MM.1S (cell line): ENCODE results near the gene KCNS3.

Source experiments
- DNase-seq: peaks from one replicate; pipeline ENCODE4 v3.0.0-alpha.2; 2015
- H2AFZ ChIP-seq: fragments of 300-600 bp; sonication (generic); 2 replicates; pipeline ENCODE4 v1.6.0; 2016; ENCODE audit warnings: antibody characterized with exemption, low read length
- H3F3A ChIP-seq: fragments of 300-600 bp; sonication (generic); 2 replicates; pipeline ENCODE4 v1.6.1; 2016; ENCODE audit warnings: mild to moderate bottlenecking, antibody characterized with exemption, low read length, moderate library complexity, mixed read lengths; ENCODE audit not compliant: insufficient read depth
- H3K27ac ChIP-seq: fragments of 300-600 bp; sonication (generic); 2 replicates; pipeline ENCODE4 v1.5.1; 2016; ENCODE audit warnings: mild to moderate bottlenecking, low read length
- H3K27me3 ChIP-seq: fragments of 300-600 bp; sonication (generic); replicated peaks from 2 replicates; pipeline ENCODE4 v1.6.0; 2016; ENCODE audit warnings: low read length; ENCODE audit not compliant: insufficient read depth
- H3K36me3 ChIP-seq: fragments of 300-600 bp; sonication (generic); replicated peaks from 2 replicates; pipeline ENCODE4 v1.6.1; 2016; ENCODE audit warnings: mild to moderate bottlenecking, low read length, mixed read lengths; ENCODE audit not compliant: insufficient read depth
- H3K4me1 ChIP-seq: fragments of 300-600 bp; sonication (generic); 2 replicates; pipeline ENCODE4 v1.6.1; 2016; ENCODE audit warnings: low read length, mixed read lengths
- H3K4me2 ChIP-seq: fragments of 300-600 bp; sonication (generic); 2 replicates; pipeline ENCODE4 v1.6.0; 2016; ENCODE audit warnings: low read depth, low read length
- H3K4me3 ChIP-seq: fragments of 300-600 bp; sonication (generic); 2 replicates; pipeline ENCODE4 v1.5.1; 2016; ENCODE audit warnings: low read length, mixed read lengths
- H3K79me2 ChIP-seq: fragments of 300-600 bp; sonication (generic); 2 replicates; pipeline ENCODE4 v1.6.1; 2016; ENCODE audit warnings: mixed run types, low read length, mixed read lengths
- H3K9ac ChIP-seq: fragments of 300-600 bp; sonication (generic); 2 replicates; pipeline ENCODE4 v1.6.1; 2016; ENCODE audit warnings: low read length, mixed read lengths
- H3K9me2 ChIP-seq: fragments of 300-600 bp; sonication (generic); replicated peaks from 2 replicates; pipeline ENCODE4 v1.6.1; 2016; ENCODE audit warnings: mild to moderate bottlenecking, low read length, mixed read lengths; ENCODE audit not compliant: insufficient read depth
- H3K9me3 ChIP-seq: fragments of 300-600 bp; sonication (generic); replicated peaks from 2 replicates; pipeline ENCODE4 v1.6.1; 2016; ENCODE audit warnings: mild to moderate bottlenecking, low read length, mixed read lengths; ENCODE audit not compliant: insufficient read depth
- H4K20me1 ChIP-seq: fragments of 300-600 bp; sonication (generic); 2 replicates; pipeline ENCODE4 v1.6.1; 2016; ENCODE audit warnings: mild to moderate bottlenecking, low read length, moderate library complexity, mixed read lengths; ENCODE audit not compliant: insufficient read depth
- CTCF ChIP-seq: fragments of 300-600 bp; sonication (generic); IDR thresholded peaks from 2 replicates; pipeline ENCODE4 v1.5.1; 2016; ENCODE audit warnings: antibody characterized with exemption, low read length, mixed read lengths
- EZH2 ChIP-seq: fragments of 300-600 bp; sonication (generic); optimal IDR thresholded peaks from 2 replicates; pipeline ENCODE3; 2017; ENCODE audit warnings: low read depth, mild to moderate bottlenecking, antibody characterized with exemption, low read length, mixed read lengths
- EZH2phosphoT487 ChIP-seq: fragments of 300-600 bp; sonication (generic); IDR thresholded peaks from 2 replicates; pipeline ENCODE4 v1.6.1; 2018; ENCODE audit warnings: antibody characterized with exemption, low read length

Gene KCNS3

GRCh38 chr2:17867133-17867532 is 11.3 kb upstream of the KCNS3 start:
- DNase-seq, result no peak
- no peaks in the 10 kb centered on the region for H3K27me3 ChIP-seq
- H3K9me3 ChIP-seq, result no peaks in the 10 kb centered on the region
- no peaks in the 10 kb centered on the region for H3K9me2 ChIP-seq
- no peak overlapping the region for H3K4me3 ChIP-seq
- no peaks in the 10 kb centered on the region for H3K36me3 ChIP-seq
- TF ChIP-seq EZH2phosphoT487 (no peak), CTCF (no peak)
- no peak overlapping the region for H3K4me2 ChIP-seq
- no peaks in the 10 kb centered on the region for H3F3A ChIP-seq
- no peak overlapping the region for H3K27ac ChIP-seq
- no peaks in the 10 kb centered on the region for H4K20me1 ChIP-seq
- no peaks in the 10 kb centered on the region for H3K79me2 ChIP-seq
- no peak overlapping the region for H3K9ac ChIP-seq
- H3K4me1 ChIP-seq, result no peaks in the 10 kb centered on the region
- no peak overlapping the region for H2AFZ ChIP-seq

DNA sequence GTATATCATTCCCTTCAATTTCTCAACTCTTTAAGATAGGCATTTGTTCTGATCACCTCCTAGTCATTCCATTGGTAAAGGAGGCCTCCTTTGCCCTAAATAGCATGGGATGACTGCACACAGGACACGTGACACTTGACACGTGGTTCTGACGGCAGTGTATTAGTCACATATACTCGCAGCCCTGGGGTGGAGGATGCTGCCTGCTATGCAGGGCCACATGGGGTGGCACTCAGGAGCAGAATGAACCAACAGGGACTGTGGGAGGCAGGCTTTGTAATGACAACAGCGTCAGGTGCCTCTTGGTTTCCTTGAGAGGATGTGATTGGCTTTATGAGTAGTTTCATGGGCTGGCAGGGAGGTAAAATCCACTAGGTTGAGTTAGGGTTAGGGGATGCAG is 9.3 kb upstream of the KCNS3 start:
- no peaks in the 10 kb centered on the region for H4K20me1 ChIP-seq
- H3K4me2 ChIP-seq, result no peak overlapping the region
- H3K9me3 ChIP-seq, result no peaks in the 10 kb centered on the region
- H3K79me2 ChIP-seq, result no peaks in the 10 kb centered on the region
- no peaks in the 10 kb centered on the region for H3F3A ChIP-seq
- H3K36me3 ChIP-seq, result no peaks in the 10 kb centered on the region
- TF ChIP-seq CTCF (no peak), EZH2phosphoT487 (no peak), EZH2 (no peak)
- no peaks in the 10 kb centered on the region for H3K4me1 ChIP-seq
- H3K27ac ChIP-seq, result no peak overlapping the region
- H2AFZ ChIP-seq, result no peak overlapping the region
- no peaks in the 10 kb centered on the region for H3K27me3 ChIP-seq
- no peak overlapping the region for H3K4me3 ChIP-seq
- H3K9ac ChIP-seq, result no peak overlapping the region
- H3K9me2 ChIP-seq, result no peaks in the 10 kb centered on the region
- DNase-seq, result no peak

DNA sequence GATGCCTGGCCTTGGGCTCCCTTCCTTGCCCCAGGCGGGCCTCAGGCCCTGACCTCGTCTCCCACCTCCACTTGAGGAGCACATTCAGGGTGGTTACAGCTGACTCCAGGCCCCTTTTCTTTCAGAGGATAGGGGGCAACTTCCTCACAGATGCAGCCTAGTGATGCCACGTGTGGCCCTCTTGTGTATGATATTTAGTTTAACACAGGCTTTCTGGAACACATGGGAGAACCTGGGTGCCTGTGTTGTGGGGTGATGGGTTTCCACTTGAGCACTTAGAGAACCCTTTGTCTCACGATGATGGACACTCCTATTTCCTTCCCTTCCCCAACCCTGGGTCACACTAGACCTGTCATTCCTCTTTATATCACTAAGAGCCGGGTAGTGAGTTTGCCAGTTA is 6.8 kb upstream of the KCNS3 start:
- H3K27ac ChIP-seq, result no peak overlapping the region
- H3K9me3 ChIP-seq, result no peaks in the 10 kb centered on the region
- H3K4me3 ChIP-seq, result no peak overlapping the region
- H3K36me3 ChIP-seq, result no peaks in the 10 kb centered on the region
- H3K4me2 ChIP-seq, result no peak overlapping the region
- H3K27me3 ChIP-seq, result 0 out of 2 replicates have a peak, but pooled peaks cover 3% of the 10 kb centered on the region
- H3K4me1 ChIP-seq, result no peaks in the 10 kb centered on the region
- no peaks in the 10 kb centered on the region for H3K79me2 ChIP-seq
- H2AFZ ChIP-seq, result no peak overlapping the region
- no peak for TF ChIP-seq EZH2phosphoT487
- H3K9ac ChIP-seq, result no peak overlapping the region
- H3F3A ChIP-seq, result no peaks in the 10 kb centered on the region
- H4K20me1 ChIP-seq, result no peaks in the 10 kb centered on the region
- DNase-seq, result no peak
- no peaks in the 10 kb centered on the region for H3K9me2 ChIP-seq

DNA sequence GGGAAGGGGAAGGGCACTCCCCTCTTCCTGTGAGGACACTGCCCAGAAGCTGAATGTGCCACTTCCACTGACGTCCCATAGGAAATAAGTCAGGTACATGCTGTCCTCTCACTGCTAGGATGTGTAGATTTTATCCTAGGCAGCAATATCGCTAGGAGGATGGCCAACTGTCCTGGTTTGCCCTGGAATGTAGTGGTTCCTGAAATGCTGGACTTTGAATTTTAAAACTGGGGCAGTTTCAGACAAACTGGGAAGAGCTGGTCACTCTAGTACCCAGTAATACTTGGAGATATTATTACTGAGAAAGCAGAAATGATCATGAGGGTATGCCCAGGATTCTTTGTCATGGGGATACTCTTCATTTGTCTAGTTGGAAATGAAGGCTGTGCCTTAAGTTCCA is 5.4 kb upstream of the KCNS3 start:
- H2AFZ ChIP-seq, result no peak overlapping the region
- TF ChIP-seq EZH2phosphoT487, result no peak
- no peak for TF ChIP-seq EZH2
- no peak for TF ChIP-seq CTCF

More for the DNA sequence above, 5.4 kb upstream of the KCNS3 start:
- no peaks in the 10 kb centered on the region for H4K20me1 ChIP-seq
- H3K79me2 ChIP-seq, result no peaks in the 10 kb centered on the region
- H3F3A ChIP-seq, result no peaks in the 10 kb centered on the region
- peaks cover 12% of the 10 kb centered on the region for H3K27me3 ChIP-seq
- no peak overlapping the region for H3K4me2 ChIP-seq
- no peak overlapping the region for H3K9ac ChIP-seq
- no peaks in the 10 kb centered on the region for H3K4me1 ChIP-seq
- no peak for DNase-seq
- H3K27ac ChIP-seq, result no peak overlapping the region
- H3K36me3 ChIP-seq, result no peaks in the 10 kb centered on the region
- H3K9me3 ChIP-seq, result no peaks in the 10 kb centered on the region
- H3K4me3 ChIP-seq, result no peak overlapping the region
- no peaks in the 10 kb centered on the region for H3K9me2 ChIP-seq
